ENCODE results near the gene AUTS2. TPM values are rescaled to one million over a fixed set of nuclear protein-coding genes. Genes with fewer than 3 reads are reported as not detected.

Gene AUTS2
- total RNA-seq, 1 experiment from 2014 or later: 256 TPM

GRCh38 chr7:70210936-70211310 is 612.6 kb downstream of the AUTS2 start:
- no peaks in the 10 kb centered on the region for H3K79me1 ChIP-seq (ENCODE audit: insufficient read depth, low read depth, low read length, poor library complexity, severe bottlenecking)
- H3K79me2 ChIP-seq (ENCODE audit: insufficient read depth, low read length): no peaks in the 10 kb centered on the region
- DNase-seq: no peak
- no peak overlapping the region for H3K27ac ChIP-seq (ENCODE audit: insufficient read length, low read depth, low read length)
- no peak overlapping the region for H2BK12ac ChIP-seq (ENCODE audit: insufficient read length, low read depth, low read length)
- no peak overlapping the region for H4K91ac ChIP-seq (ENCODE audit: insufficient read length, low read depth, low read length)
- no peak overlapping the region for H2BK5ac ChIP-seq (ENCODE audit: insufficient read length, low read length)
- Mint-ChIP-seq H3K4me1 (0 out of 4 replicates have a peak, but pooled peaks cover 0 to 4% of the 10 kb centered on the region in 2 experiments), H3K9me3 (no peaks in the 10 kb centered on the region), H3K36me3 (ENCODE audit: insufficient read depth in 1 of 3, low read depth in 3 of 3) (no peaks in the 10 kb centered on the region), H3K4me3 (no peak overlapping the region), H3K27me3 (ENCODE audit: low read depth) (no peaks in the 10 kb centered on the region), H3K27ac (no peak overlapping the region)
- no peak overlapping the region for H3K9ac ChIP-seq (ENCODE audit: extremely low read depth, insufficient read length, low read length)
- no peak overlapping the region for H2BK20ac ChIP-seq (ENCODE audit: low read depth, low read length, poor library complexity, severe bottlenecking)
- no peak overlapping the region for H3K56ac ChIP-seq (ENCODE audit: insufficient read length, low read depth, low read length)
- H3K14ac ChIP-seq (ENCODE audit: insufficient read depth, low read length): no peak overlapping the region
- no peak overlapping the region for H2BK120ac ChIP-seq (ENCODE audit: low read depth, low read length, poor library complexity, severe bottlenecking)
- H3K27me3 ChIP-seq (ENCODE audit: insufficient read depth, low read length): no peaks in the 10 kb centered on the region
- H3T11ph ChIP-seq (ENCODE audit: low read length): no peak overlapping the region
- H3K4me1 ChIP-seq (ENCODE audit: insufficient read depth, low read length): no peaks in the 10 kb centered on the region
- no peak overlapping the region for H4K8ac ChIP-seq (replicated peaks; ENCODE audit: insufficient read length, low read depth, low read length)
- no peak overlapping the region for H4K5ac ChIP-seq (ENCODE audit: insufficient read length, low read depth, low read length)
- H3K23me2 ChIP-seq (ENCODE audit: insufficient read length, low read depth, low read length, poor library complexity, severe bottlenecking): no peaks in the 10 kb centered on the region
- no peak for TF ChIP-seq CTCF (conservative IDR thresholded peaks at IDR 0.05)
- H2AK5ac ChIP-seq (ENCODE audit: insufficient read length, low read length): no peak overlapping the region
- no peak overlapping the region for H3K4me2 ChIP-seq (ENCODE audit: insufficient read depth, insufficient read length, low read length)
- no peak overlapping the region for H2BK15ac ChIP-seq (ENCODE audit: low read depth, low read length)
- H3K4ac ChIP-seq (ENCODE audit: low read depth, low read length): no peak overlapping the region
- H2AFZ ChIP-seq (ENCODE audit: low read length): no peak overlapping the region
- H3K23ac ChIP-seq (ENCODE audit: insufficient read length, low read depth, low read length): no peak overlapping the region
- no peak overlapping the region for H3K18ac ChIP-seq (ENCODE audit: insufficient read length, low read depth, low read length)
- no peaks in the 10 kb centered on the region for H4K20me1 ChIP-seq (ENCODE audit: control insufficient read depth, insufficient read depth, insufficient read length)
- H3K9me3 ChIP-seq (ENCODE audit: control insufficient read depth, low read depth, low read length): no peaks in the 10 kb centered on the region
- no CpG with 5 or more reads among the region's 6 CpGs for whole genome bisulfite sequencing (ENCODE audit: extremely low coverage, insufficient read length, low lambda C conversion rate)

All from H9 (cell line).